Activated naive CD8-positive, alpha-beta T cell (primary cell): ENCODE measurements around the gene HSPH1.

Experiments
- H3K27ac Mint-ChIP-seq: one replicate; pipeline ENCODE4 v1.8.0; 2021; ENCODE audit warnings: mixed read lengths
- H3K27me3 Mint-ChIP-seq: one replicate; pipeline ENCODE4 v1.8.0; 2021; ENCODE audit warnings: mixed read lengths
- H3K36me3 Mint-ChIP-seq: one replicate; pipeline ENCODE4 v1.8.0; 2021; ENCODE audit warnings: mixed read lengths
- H3K4me1 Mint-ChIP-seq: one replicate; pipeline ENCODE4 v1.8.0; 2021; ENCODE audit warnings: low read depth, mixed read lengths
- H3K4me3 Mint-ChIP-seq: one replicate; pipeline ENCODE4 v1.8.0; 2021; ENCODE audit warnings: mild to moderate bottlenecking, mixed read lengths
- H3K9me3 Mint-ChIP-seq: one replicate; pipeline ENCODE4 v1.8.0; 2021; ENCODE audit warnings: low read depth, mixed read lengths

Gene HSPH1

GRCh38 chr13:31124204-31124603 is 37.5 kb downstream of the HSPH1 start:
- Mint-ChIP-seq H3K36me3 (no peaks in the 10 kb centered on the region), H3K9me3 (no peaks in the 10 kb centered on the region), H3K27ac (no peak overlapping the region), H3K4me1 (no peaks in the 10 kb centered on the region), H3K27me3 (peaks cover 14% of the 10 kb centered on the region), H3K4me3 (no peak overlapping the region)

GRCh38 chr13:31122544-31123260 is 39.0 kb downstream of the HSPH1 start:
- Mint-ChIP-seq H3K36me3 (no peaks in the 10 kb centered on the region), H3K4me3 (no peak overlapping the region), H3K27ac (no peak overlapping the region), H3K9me3 (no peaks in the 10 kb centered on the region), H3K4me1 (no peaks in the 10 kb centered on the region), H3K27me3 (peaks cover 13% of the 10 kb centered on the region)

GRCh38 chr13:31122143-31122542 is 39.6 kb downstream of the HSPH1 start:
- Mint-ChIP-seq H3K4me3 (no peak overlapping the region), H3K27ac (no peak overlapping the region), H3K36me3 (no peaks in the 10 kb centered on the region), H3K4me1 (no peaks in the 10 kb centered on the region), H3K27me3 (peaks cover 12% of the 10 kb centered on the region), H3K9me3 (no peaks in the 10 kb centered on the region)

GRCh38 chr13:31121379-31122140 is 40.1 kb downstream of the HSPH1 start:
- no peak overlapping the region for H3K4me3 Mint-ChIP-seq
- H3K27ac Mint-ChIP-seq, result no peak overlapping the region

GRCh38 chr13:31119966-31120700 is 41.6 kb downstream of the HSPH1 start:
- peaks cover 10% of the 10 kb centered on the region for H3K27me3 Mint-ChIP-seq
- no peaks in the 10 kb centered on the region for H3K4me1 Mint-ChIP-seq
- no peak overlapping the region for H3K27ac Mint-ChIP-seq
- no peaks in the 10 kb centered on the region for H3K9me3 Mint-ChIP-seq
- H3K36me3 Mint-ChIP-seq, result no peaks in the 10 kb centered on the region
- no peak overlapping the region for H3K4me3 Mint-ChIP-seq

More at GRCh38 chr13:31121379-31122140, 40.1 kb downstream of the HSPH1 start:
- H3K36me3 Mint-ChIP-seq, result no peaks in the 10 kb centered on the region
- H3K9me3 Mint-ChIP-seq, result no peaks in the 10 kb centered on the region
- peaks cover 12% of the 10 kb centered on the region for H3K27me3 Mint-ChIP-seq
- H3K4me1 Mint-ChIP-seq, result no peaks in the 10 kb centered on the region

GRCh38 chr13:31119526-31119925 is 42.2 kb downstream of the HSPH1 start:
- Mint-ChIP-seq H3K27me3 (peaks cover 9% of the 10 kb centered on the region), H3K4me1 (no peaks in the 10 kb centered on the region), H3K27ac (no peak overlapping the region)

GRCh38 chr13:31116224-31116623 is 45.5 kb downstream of the HSPH1 start:
- H3K27me3 Mint-ChIP-seq, result peaks cover 7% of the 10 kb centered on the region
- H3K27ac Mint-ChIP-seq, result no peak overlapping the region
- H3K4me3 Mint-ChIP-seq, result no peak overlapping the region
- H3K4me1 Mint-ChIP-seq, result no peaks in the 10 kb centered on the region
- no peaks in the 10 kb centered on the region for H3K36me3 Mint-ChIP-seq
- H3K9me3 Mint-ChIP-seq, result no peaks in the 10 kb centered on the region

More at GRCh38 chr13:31119526-31119925, 42.2 kb downstream of the HSPH1 start:
- no peaks in the 10 kb centered on the region for H3K9me3 Mint-ChIP-seq
- H3K36me3 Mint-ChIP-seq, result no peaks in the 10 kb centered on the region
- H3K4me3 Mint-ChIP-seq, result no peak overlapping the region

- peaks cover 5% of the 10 kb centered on the region for H3K27me3 Mint-ChIP-seq
- no peaks in the 10 kb centered on the region for H3K4me1 Mint-ChIP-seq
- H3K9me3 Mint-ChIP-seq, result no peaks in the 10 kb centered on the region
- no peaks in the 10 kb centered on the region for H3K36me3 Mint-ChIP-seq
- no peak overlapping the region for H3K27ac Mint-ChIP-seq
- no peak overlapping the region for H3K4me3 Mint-ChIP-seq
Observed at GRCh38 chr13:31115616-31116015, 46.1 kb downstream of the HSPH1 start.

GRCh38 chr13:31114641-31115040 is 47.1 kb downstream of the HSPH1 start:
- Mint-ChIP-seq H3K36me3 (no peaks in the 10 kb centered on the region), H3K9me3 (no peaks in the 10 kb centered on the region), H3K27ac (no peak overlapping the region), H3K27me3 (peaks cover 3% of the 10 kb centered on the region), H3K4me1 (no peaks in the 10 kb centered on the region), H3K4me3 (no peak overlapping the region)

- Mint-ChIP-seq H3K27me3 (no peaks in the 10 kb centered on the region), H3K4me3 (no peak overlapping the region), H3K36me3 (no peaks in the 10 kb centered on the region), H3K9me3 (no peaks in the 10 kb centered on the region), H3K27ac (no peak overlapping the region), H3K4me1 (no peaks in the 10 kb centered on the region)
Observed at GRCh38 chr13:31111136-31111535, 50.6 kb downstream of the HSPH1 start.

- Mint-ChIP-seq H3K9me3 (no peaks in the 10 kb centered on the region), H3K27ac (no peak overlapping the region), H3K4me3 (no peak overlapping the region), H3K36me3 (no peaks in the 10 kb centered on the region), H3K27me3 (no peaks in the 10 kb centered on the region), H3K4me1 (no peaks in the 10 kb centered on the region)
Observed at GRCh38 chr13:31110617-31111016, 51.1 kb downstream of the HSPH1 start.

GRCh38 chr13:31110169-31110568 is 51.5 kb downstream of the HSPH1 start:
- H3K4me1 Mint-ChIP-seq, result no peaks in the 10 kb centered on the region
- H3K36me3 Mint-ChIP-seq, result no peaks in the 10 kb centered on the region
- H3K4me3 Mint-ChIP-seq, result no peak overlapping the region
- no peaks in the 10 kb centered on the region for H3K9me3 Mint-ChIP-seq
- H3K27ac Mint-ChIP-seq, result no peak overlapping the region
- H3K27me3 Mint-ChIP-seq, result no peaks in the 10 kb centered on the region

GRCh38 chr13:31107109-31107508 is 54.6 kb downstream of the HSPH1 start:
- Mint-ChIP-seq H3K4me3 (no peak overlapping the region), H3K27ac (no peak overlapping the region), H3K36me3 (no peaks in the 10 kb centered on the region), H3K9me3 (no peaks in the 10 kb centered on the region), H3K27me3 (no peaks in the 10 kb centered on the region), H3K4me1 (no peaks in the 10 kb centered on the region)

- Mint-ChIP-seq H3K27me3 (peaks cover 4% of the 10 kb centered on the region), H3K36me3 (no peaks in the 10 kb centered on the region), H3K9me3 (no peaks in the 10 kb centered on the region), H3K27ac (no peak overlapping the region), H3K4me1 (no peaks in the 10 kb centered on the region), H3K4me3 (no peak overlapping the region)
Observed at GRCh38 chr13:31105856-31106255, 55.8 kb downstream of the HSPH1 start.
